Measurements from ENCODE around the gene ZNF576.

ZNF576 gene

GRCh38 chr19:43589277-43589676 lies 7.1 kb upstream of the ZNF576 start:
- no peak overlapping the region for H3K9ac ChIP-seq (ENCODE audit: low read depth in 1 of 2, low read length in 2 of 2)
- peaks cover 0 to 24% of the 10 kb centered on the region in 2 donors for H3K36me3 ChIP-seq (ENCODE audit: control insufficient read depth in 2 of 2, insufficient read depth in 2 of 2, low read length in 2 of 2)
- no peak overlapping the region for H3K27ac ChIP-seq (ENCODE audit: low read depth in 2 of 2, low read length in 2 of 2)
- H3K4me3 ChIP-seq (ENCODE audit: low read length in 2 of 2) = no peak overlapping the region
- no peaks in the 10 kb centered on the region for H3K27me3 ChIP-seq (ENCODE audit: control insufficient read depth in 2 of 2, insufficient read depth in 2 of 2, low read length in 2 of 2)
- peaks cover 4 to 5% of the 10 kb centered on the region in 2 donors for H3K4me1 ChIP-seq (ENCODE audit: control insufficient read depth in 2 of 2, insufficient read depth in 2 of 2, low read length in 2 of 2)
- H3K9me3 ChIP-seq (ENCODE audit: control insufficient read depth in 2 of 2, low read length in 2 of 2) = no peaks in the 10 kb centered on the region

DNA sequence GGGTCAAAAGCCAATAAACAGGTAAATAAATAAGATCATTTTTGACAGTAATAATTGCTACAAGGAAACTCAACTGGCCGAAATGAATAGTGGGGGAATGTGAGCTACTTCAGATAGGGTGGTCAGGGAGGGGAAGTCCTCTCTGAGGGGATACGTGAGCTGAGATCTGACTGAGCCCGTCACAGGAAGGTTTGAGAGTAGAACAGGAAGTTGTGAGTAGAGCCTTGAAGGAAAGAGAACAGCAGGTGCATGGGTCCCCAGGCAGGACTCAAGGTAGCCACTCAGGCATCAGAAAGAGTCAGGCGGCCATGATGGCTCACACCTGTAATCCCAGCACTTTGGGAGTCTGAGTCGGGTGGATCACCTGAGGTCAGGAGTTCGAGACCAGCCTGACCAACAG lies 6.7 kb upstream of the ZNF576 start:
- H3K4me3 ChIP-seq (ENCODE audit: low read length in 2 of 2) = no peak overlapping the region
- H3K9ac ChIP-seq (ENCODE audit: low read depth in 1 of 2, low read length in 2 of 2) = no peak overlapping the region
- no peak overlapping the region for H3K27ac ChIP-seq (ENCODE audit: low read depth in 2 of 2, low read length in 2 of 2)
- no peaks in the 10 kb centered on the region for H3K27me3 ChIP-seq (ENCODE audit: control insufficient read depth in 2 of 2, insufficient read depth in 2 of 2, low read length in 2 of 2)
- no peaks in the 10 kb centered on the region for H3K9me3 ChIP-seq (ENCODE audit: control insufficient read depth in 2 of 2, low read length in 2 of 2)
- H3K4me1 ChIP-seq (ENCODE audit: control insufficient read depth in 2 of 2, insufficient read depth in 2 of 2, low read length in 2 of 2) = peaks cover 7% of the 10 kb centered on the region in 2 donors
- H3K36me3 ChIP-seq (ENCODE audit: control insufficient read depth in 2 of 2, insufficient read depth in 2 of 2, low read length in 2 of 2) = peaks cover 0 to 24% of the 10 kb centered on the region in 2 donors

- Histone ChIP-seq H3K36me3 (ENCODE audit: control insufficient read depth in 2 of 2, insufficient read depth in 2 of 2, low read length in 2 of 2) (peaks cover 0 to 24% of the 10 kb centered on the region in 2 donors), H3K9ac (ENCODE audit: low read depth in 1 of 2, low read length in 2 of 2) (no peak overlapping the region), H3K9me3 (ENCODE audit: control insufficient read depth in 2 of 2, low read length in 2 of 2) (no peaks in the 10 kb centered on the region), H3K4me3 (ENCODE audit: low read length in 2 of 2) (no peak overlapping the region), H3K4me1 (ENCODE audit: control insufficient read depth in 2 of 2, insufficient read depth in 2 of 2, low read length in 2 of 2) (peaks cover 14 to 22% of the 10 kb centered on the region in 2 donors), H3K27ac (ENCODE audit: low read depth in 2 of 2, low read length in 2 of 2) (no peak overlapping the region), H3K27me3 (ENCODE audit: control insufficient read depth in 2 of 2, insufficient read depth in 2 of 2, low read length in 2 of 2) (no peaks in the 10 kb centered on the region)
Measured at GRCh38 chr19:43591904-43592772, 4.3 kb upstream of the ZNF576 start.

- Histone ChIP-seq H3K36me3 (ENCODE audit: control insufficient read depth in 2 of 2, insufficient read depth in 2 of 2, low read length in 2 of 2) (peaks cover 0 to 24% of the 10 kb centered on the region in 2 donors), H3K9ac (ENCODE audit: low read depth in 1 of 2, low read length in 2 of 2) (no peak overlapping the region), H3K27ac (ENCODE audit: low read depth in 2 of 2, low read length in 2 of 2) (no peak overlapping the region), H3K4me1 (ENCODE audit: control insufficient read depth in 2 of 2, insufficient read depth in 2 of 2, low read length in 2 of 2) (peaks cover 22 to 29% of the 10 kb centered on the region in 2 donors), H3K9me3 (ENCODE audit: control insufficient read depth in 2 of 2, low read length in 2 of 2) (no peaks in the 10 kb centered on the region), H3K27me3 (ENCODE audit: control insufficient read depth in 2 of 2, insufficient read depth in 2 of 2, low read length in 2 of 2) (no peaks in the 10 kb centered on the region), H3K4me3 (ENCODE audit: low read length in 2 of 2) (no peak overlapping the region)
Measured at GRCh38 chr19:43592800-43593350, 3.5 kb upstream of the ZNF576 start.

DNA sequence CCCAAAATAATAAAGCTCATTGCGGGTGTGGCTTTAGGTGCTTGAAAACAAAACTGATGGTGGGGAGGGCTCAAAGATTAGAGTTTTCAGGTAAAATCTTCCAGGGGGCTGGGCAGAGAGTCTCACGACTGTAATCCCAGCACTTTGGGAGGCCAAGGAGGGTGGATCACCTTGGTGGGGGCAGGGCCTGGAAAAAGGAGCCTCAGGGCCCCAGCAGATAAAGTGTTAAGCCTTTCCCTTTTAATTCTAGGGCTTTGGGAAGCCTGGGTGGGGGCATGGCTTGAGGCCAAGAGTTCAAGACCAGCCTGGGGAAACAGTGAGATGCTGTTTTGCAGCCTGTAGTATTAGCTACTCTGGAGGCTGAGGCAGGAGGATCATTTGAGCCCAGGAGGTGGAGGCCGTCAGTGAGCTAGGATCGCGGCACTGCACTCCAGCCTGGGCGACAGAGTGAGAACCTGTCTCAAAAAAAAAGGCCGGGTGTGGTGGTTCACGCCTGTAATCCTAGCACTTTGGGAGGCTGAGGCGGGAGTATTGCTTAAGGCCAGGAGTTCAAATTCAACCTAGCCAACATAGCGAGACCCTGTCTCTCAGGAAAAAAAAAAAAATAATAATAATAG lies 2.2 kb upstream of the ZNF576 start:
- Histone ChIP-seq H3K4me3 (ENCODE audit: low read length in 2 of 2) (peak overlapping the region in 1 of 2 donors; percentile 98), H3K27ac (ENCODE audit: low read depth in 2 of 2, low read length in 2 of 2) (no peak overlapping the region), H3K9me3 (ENCODE audit: control insufficient read depth in 2 of 2, low read length in 2 of 2) (no peaks in the 10 kb centered on the region), H3K9ac (ENCODE audit: low read depth in 1 of 2, low read length in 2 of 2) (peak overlapping the region in 1 of 2 donors; percentile 92), H3K36me3 (ENCODE audit: control insufficient read depth in 2 of 2, insufficient read depth in 2 of 2, low read length in 2 of 2) (peaks cover 3 to 27% of the 10 kb centered on the region in 2 donors), H3K4me1 (ENCODE audit: control insufficient read depth in 2 of 2, insufficient read depth in 2 of 2, low read length in 2 of 2) (peaks cover 22 to 30% of the 10 kb centered on the region in 2 donors), H3K27me3 (ENCODE audit: control insufficient read depth in 2 of 2, insufficient read depth in 2 of 2, low read length in 2 of 2) (no peaks in the 10 kb centered on the region)

DNA sequence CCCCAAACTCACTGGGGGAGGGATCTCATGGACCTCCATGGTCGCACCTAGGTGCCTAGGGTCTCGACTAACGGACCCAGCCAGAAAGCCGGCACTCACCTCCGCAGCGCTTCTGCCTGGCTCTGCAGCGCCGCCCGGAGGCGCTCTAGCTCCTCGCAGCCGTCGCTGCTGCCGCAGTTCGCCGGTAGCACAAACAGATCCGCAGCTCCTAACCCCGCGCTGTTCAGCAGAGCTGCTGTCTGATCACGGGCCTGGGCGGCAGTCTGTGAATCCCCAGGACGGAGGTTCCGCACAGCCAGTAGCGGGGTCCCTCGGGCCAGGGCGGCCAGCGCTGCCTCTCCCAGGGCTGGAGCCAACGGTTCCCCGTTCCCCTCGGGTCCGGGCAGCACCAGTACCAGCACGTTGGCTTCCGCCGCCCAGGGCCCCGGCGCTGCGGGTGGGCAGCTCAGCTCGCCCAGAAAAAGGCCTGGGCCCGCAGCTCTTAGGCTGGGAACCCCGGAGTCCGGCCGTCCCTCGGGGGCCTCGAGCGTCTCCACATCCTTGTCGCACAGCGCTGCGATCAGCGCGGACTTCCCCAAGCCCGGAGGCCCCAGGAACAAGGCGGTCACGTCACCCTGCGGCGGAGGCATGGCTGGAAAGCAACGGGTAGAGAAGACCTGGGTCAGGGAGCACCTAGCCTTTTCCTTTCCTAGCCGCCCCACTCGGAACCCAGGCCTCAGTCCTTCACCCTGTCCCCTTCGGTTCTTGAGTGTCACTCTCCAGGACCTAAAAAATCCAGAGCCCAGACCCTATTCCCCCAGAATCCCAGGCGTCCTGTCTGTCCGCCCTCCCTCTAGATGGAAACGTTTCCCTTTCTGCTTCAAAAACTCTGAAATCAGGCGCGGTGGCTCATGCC lies 1.4 kb upstream of the ZNF576 start:
- Histone ChIP-seq H3K9ac (ENCODE audit: low read depth in 1 of 2, low read length in 2 of 2) (peak overlapping the region; percentile 82 to 92), H3K36me3 (ENCODE audit: control insufficient read depth in 2 of 2, insufficient read depth in 2 of 2, low read length in 2 of 2) (peaks cover 8 to 33% of the 10 kb centered on the region in 2 donors), H3K4me1 (ENCODE audit: control insufficient read depth in 2 of 2, insufficient read depth in 2 of 2, low read length in 2 of 2) (peaks cover 22 to 30% of the 10 kb centered on the region in 2 donors), H3K27ac (ENCODE audit: low read depth in 2 of 2, low read length in 2 of 2) (peak overlapping the region; percentile 82 to 98), H3K27me3 (ENCODE audit: control insufficient read depth in 2 of 2, insufficient read depth in 2 of 2, low read length in 2 of 2) (no peaks in the 10 kb centered on the region), H3K9me3 (ENCODE audit: control insufficient read depth in 2 of 2, low read length in 2 of 2) (no peaks in the 10 kb centered on the region), H3K4me3 (ENCODE audit: low read length in 2 of 2) (peak overlapping the region; percentile 77 to 98)

GRCh38 chr19:43595605-43595998 lies 793 bp upstream of the ZNF576 start:
- peaks cover 11 to 31% of the 10 kb centered on the region in 2 donors for H3K36me3 ChIP-seq (ENCODE audit: control insufficient read depth in 2 of 2, insufficient read depth in 2 of 2, low read length in 2 of 2)
- H3K9me3 ChIP-seq (ENCODE audit: control insufficient read depth in 2 of 2, low read length in 2 of 2) = no peaks in the 10 kb centered on the region
- H3K27me3 ChIP-seq (ENCODE audit: control insufficient read depth in 2 of 2, insufficient read depth in 2 of 2, low read length in 2 of 2) = no peaks in the 10 kb centered on the region
- H3K4me3 ChIP-seq (ENCODE audit: low read length in 2 of 2) = peak overlapping the region; percentile 77 to 98
- peak overlapping the region; percentile 82 to 92 for H3K9ac ChIP-seq (ENCODE audit: low read depth in 1 of 2, low read length in 2 of 2)
- H3K27ac ChIP-seq (ENCODE audit: low read depth in 2 of 2, low read length in 2 of 2) = peak overlapping the region; percentile 82 to 98
- peaks cover 22 to 30% of the 10 kb centered on the region in 2 donors for H3K4me1 ChIP-seq (ENCODE audit: control insufficient read depth in 2 of 2, insufficient read depth in 2 of 2, low read length in 2 of 2)

GRCh38 chr19:43596842-43597461 lies 557 bp downstream of the ZNF576 start:
- H3K27ac ChIP-seq (ENCODE audit: low read depth in 2 of 2, low read length in 2 of 2) = peak overlapping the region; percentile 97 to 98
- no peaks in the 10 kb centered on the region for H3K27me3 ChIP-seq (ENCODE audit: control insufficient read depth in 2 of 2, insufficient read depth in 2 of 2, low read length in 2 of 2)
- H3K4me3 ChIP-seq (ENCODE audit: low read length in 2 of 2) = peak overlapping the region; percentile 84 to 98
- peaks cover 22 to 30% of the 10 kb centered on the region in 2 donors for H3K4me1 ChIP-seq (ENCODE audit: control insufficient read depth in 2 of 2, insufficient read depth in 2 of 2, low read length in 2 of 2)
- peak overlapping the region; percentile 88 to 98 for H3K9ac ChIP-seq (ENCODE audit: low read depth in 1 of 2, low read length in 2 of 2)
- no peaks in the 10 kb centered on the region for H3K9me3 ChIP-seq (ENCODE audit: control insufficient read depth in 2 of 2, low read length in 2 of 2)
- H3K36me3 ChIP-seq (ENCODE audit: control insufficient read depth in 2 of 2, insufficient read depth in 2 of 2, low read length in 2 of 2) = peaks cover 16 to 34% of the 10 kb centered on the region in 2 donors

DNA sequence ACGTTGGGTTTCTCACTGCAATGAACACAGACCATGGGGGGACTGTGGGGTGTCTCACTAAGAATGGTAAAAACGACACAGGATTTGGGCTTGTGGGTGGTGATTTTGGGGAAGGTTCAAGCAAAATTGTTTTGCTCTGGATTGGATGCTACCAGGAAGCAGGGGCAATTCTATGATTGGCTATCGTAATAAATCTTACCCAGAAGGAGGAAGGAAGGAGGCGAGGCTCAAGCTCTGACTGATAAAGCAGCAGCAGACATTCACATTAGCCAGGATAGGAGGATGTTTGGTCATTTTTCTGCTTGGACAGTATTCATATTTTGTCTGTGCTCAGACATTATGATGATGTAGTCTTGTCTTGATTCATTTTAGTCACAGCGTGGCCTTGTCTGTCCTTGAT lies 1.5 kb downstream of the ZNF576 start:
- H3K4me3 ChIP-seq (ENCODE audit: low read length in 2 of 2) = peak overlapping the region in 1 of 2 donors; percentile 98
- H3K4me1 ChIP-seq (ENCODE audit: control insufficient read depth in 2 of 2, insufficient read depth in 2 of 2, low read length in 2 of 2) = peaks cover 22 to 30% of the 10 kb centered on the region in 2 donors
- peak overlapping the region in 1 of 2 donors; percentile 2 for H3K9ac ChIP-seq (ENCODE audit: low read depth in 1 of 2, low read length in 2 of 2)

More for the DNA sequence above, 1.5 kb downstream of the ZNF576 start:
- H3K9me3 ChIP-seq (ENCODE audit: control insufficient read depth in 2 of 2, low read length in 2 of 2) = no peaks in the 10 kb centered on the region
- peaks cover 16 to 28% of the 10 kb centered on the region in 2 donors for H3K36me3 ChIP-seq (ENCODE audit: control insufficient read depth in 2 of 2, insufficient read depth in 2 of 2, low read length in 2 of 2)
- H3K27ac ChIP-seq (ENCODE audit: low read depth in 2 of 2, low read length in 2 of 2) = no peak overlapping the region
- H3K27me3 ChIP-seq (ENCODE audit: control insufficient read depth in 2 of 2, insufficient read depth in 2 of 2, low read length in 2 of 2) = no peaks in the 10 kb centered on the region

Measured in mucosa of rectum (tissue), 2 donors.